Measurements from ENCODE around the gene ICA1.
A peak's percentile ranks its signal among the peaks of the same experiment; 100 is the strongest.

ICA1 gene

DNA sequence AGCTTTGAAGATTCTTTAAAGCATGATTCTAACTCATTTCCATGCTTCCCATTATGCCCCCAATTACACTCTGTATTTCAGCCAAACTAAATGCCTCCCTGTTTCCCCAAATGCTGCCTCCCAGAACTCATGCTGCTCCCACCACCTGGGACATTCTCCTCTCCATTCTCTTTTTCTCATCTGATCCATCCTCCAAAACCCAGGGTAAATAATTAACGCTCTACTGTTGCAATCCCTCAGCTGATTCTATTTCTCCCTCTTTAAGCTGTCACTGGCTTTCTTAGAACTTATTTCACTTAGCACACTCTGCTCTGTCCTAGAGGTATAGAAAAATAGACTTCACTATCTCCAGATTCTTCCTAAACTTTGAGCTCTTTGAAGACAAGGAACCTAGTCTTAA, 104.7 kb downstream of the ICA1 start:
- no peak for ATAC-seq

DNA sequence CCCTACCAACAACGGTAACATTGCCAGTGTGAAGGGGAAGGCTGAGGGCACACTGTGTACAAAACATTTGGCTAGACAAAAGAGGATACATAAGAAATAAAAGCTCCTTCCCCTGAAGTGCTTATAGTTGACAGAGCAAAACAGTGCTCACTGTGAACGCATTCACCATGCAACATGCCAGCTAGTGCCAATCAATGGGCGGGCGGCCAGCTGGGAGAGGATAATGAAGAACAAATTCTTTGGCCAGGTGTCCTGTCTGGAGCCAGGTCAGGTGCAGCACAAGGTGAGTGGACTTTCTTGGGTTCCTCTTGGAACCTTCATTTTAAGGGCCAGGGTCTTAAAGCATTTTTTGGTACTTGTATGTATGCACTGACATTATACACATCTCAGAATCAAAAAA, 106.1 kb downstream of the ICA1 start:
- ATAC-seq: no peak

DNA sequence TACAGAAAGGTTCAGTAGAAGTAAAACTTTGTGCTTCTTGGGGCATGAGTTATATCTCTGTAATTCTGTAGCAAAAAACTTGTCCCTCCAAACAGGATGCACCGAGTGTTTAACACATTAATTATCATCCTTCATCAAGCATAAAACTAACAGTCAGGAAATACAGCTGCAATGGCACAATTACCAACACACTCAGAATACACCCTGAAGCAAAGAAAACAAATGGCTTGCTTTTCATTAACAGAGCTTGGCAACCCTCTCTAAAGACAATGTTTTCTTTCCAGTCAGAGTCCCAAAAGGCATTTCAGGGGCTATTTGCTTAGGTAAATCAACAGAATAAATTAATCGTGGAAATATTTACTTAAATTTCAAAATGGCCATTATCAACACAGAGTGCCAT, 107.7 kb downstream of the ICA1 start:
- ATAC-seq: no peak

DNA sequence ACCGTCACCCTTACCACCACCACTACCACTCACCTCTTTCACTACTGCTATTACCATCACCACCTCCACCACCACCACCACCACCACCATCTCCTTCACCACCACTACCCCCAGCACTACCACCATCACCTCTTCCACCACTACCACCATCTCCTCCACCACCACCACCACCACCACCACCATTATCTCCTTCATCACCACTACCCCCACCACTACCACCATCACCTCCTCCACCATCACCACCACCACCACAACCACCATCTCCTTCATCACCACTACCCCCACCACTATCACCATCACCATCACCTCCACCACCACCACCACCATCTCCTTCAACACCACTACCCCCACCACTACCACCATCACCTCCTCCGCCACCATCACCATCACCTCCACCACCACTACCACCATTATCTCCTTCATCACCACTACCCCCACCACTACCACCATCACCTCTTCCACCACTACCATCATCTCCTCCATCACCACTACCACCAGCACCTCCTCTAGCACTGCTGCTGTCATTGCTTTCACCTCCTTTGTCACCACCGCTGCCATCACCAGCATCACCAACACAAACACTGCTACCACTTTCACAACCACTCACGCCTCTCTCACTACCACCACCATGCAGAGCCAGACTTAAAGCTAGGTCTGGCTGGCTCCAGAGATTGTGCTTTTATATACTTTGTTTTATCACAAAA, 109.3 kb downstream of the ICA1 start:
- ATAC-seq: peak in 1 of 2 donors; percentile 22

DNA sequence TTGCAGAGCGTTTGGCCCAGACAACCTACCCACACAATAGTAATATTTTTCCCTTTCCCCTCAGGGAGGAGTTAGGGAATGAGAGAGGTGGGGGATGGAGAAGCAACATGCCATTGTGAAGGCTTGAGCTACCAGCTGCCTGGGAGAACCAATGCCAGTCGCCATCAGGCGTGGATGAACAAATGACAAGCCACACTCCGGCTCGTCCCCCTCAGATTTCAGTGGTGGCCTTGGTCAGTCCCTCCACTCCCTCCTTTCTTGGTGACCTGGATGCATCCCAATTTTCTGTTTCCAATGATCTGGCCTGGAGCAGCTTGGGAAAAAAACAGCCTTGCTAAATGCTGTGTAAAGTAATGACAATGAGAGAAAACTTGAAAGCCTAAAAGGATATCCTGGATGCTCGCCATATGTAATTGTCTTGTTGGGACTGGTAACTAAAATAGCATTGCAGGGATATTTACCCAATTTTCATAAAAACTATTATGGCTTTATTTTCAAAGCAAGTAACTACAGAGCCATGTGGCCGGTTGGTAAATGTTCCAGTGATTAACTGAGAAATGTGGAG, 110.7 kb downstream of the ICA1 start:
- ATAC-seq: no peak

- peak; percentile 44 to 53 for ATAC-seq
Observed at GRCh38 chr7:8149222-8149621, 112.7 kb downstream of the ICA1 start.

DNA sequence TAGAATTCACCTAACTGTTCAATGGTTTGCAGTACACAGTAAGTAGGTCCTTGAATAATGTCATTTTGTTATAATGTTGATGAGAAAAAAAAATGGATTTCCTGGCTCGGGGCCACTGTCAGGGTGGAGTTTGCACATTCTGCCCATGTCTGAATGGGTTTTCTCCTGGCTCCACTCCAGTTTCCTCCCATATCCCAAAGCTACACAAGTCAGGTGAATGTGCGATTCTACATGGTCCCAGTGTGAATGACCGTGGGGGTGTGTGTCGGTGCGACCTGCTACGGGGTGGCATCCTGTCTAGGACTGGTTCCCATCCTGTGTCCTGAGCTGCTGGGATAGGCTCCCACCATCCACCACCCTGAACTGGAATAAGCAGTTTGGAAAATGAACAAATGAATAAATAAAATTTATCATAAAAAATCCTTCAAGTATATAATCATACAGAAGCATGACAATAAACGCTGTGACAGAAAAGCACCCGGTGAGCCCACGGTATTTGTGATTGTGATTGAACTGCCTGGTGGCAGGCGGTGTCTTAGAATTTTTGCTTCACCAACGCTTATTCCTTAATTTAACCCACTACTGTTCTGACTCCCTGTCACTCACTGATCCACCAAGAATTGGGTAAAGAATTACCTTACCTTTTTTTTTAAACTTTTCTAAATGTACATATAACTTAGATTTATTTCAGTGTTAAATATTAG, 114.1 kb downstream of the ICA1 start:
- ATAC-seq: no peak

GRCh38 chr7:8146788-8147413, 115.1 kb downstream of the ICA1 start:
- ATAC-seq: no peak

DNA sequence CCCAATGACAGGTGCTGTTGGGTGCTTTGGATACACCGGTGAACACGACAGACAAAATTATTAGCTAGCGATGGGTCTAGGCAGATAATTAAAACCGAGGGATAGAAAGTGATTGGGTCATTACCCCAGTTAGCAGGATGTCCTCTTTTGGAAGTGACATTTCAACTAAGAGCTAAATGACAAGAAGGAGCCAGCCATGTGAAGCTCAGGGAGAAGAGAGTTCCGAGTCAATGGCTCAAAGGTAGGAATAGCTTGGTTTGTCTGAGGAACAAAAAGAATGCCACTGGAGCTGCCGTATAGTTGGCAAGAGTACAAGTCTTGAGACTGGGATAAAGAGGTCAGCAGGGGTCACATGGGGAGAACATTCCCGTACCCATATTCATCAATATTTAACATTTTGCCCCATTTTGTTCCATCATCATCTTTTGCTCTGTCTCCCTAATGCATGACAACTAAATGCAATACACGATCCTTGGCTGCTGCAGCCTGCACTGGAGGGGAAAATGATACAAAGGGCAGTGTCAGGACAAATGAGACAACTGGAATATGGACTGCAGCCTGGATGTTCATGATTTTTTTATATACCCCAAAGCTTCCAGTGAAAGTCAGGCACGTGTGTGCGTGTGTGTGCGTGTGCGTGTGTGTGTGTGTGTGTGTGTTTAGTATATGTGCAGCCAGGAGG, 115.7 kb downstream of the ICA1 start:
- ATAC-seq: no peak

- ATAC-seq: no peak
Observed at GRCh38 chr7:8144856-8145255, 117.1 kb downstream of the ICA1 start.

- ATAC-seq: peak; percentile 42 to 44
Observed at GRCh38 chr7:8143151-8143874, 118.7 kb downstream of the ICA1 start.

GRCh38 chr7:8142477-8142876, 119.5 kb downstream of the ICA1 start:
- no peak for ATAC-seq

DNA sequence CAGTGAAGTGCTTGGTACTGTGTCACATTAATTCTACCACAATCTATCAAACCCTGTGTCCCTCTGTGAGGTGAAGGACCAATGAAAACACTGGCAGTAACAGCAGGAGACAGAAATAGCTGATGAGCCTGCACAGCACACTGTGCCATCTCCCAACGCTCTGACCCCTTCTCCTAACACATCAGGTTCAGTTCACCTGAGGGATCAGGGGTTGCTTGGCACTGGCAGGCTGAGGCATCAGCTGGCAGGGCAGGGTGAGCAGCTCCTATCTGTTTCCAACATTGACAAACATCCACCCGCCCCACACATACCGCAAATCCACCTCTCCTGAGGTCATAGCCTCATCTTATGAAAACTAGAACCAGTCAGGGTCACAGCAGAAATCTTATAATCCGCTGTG, 120.9 kb downstream of the ICA1 start:
- ATAC-seq: peak; percentile 7 to 22

GRCh38 chr7:8136051-8136730, 125.8 kb downstream of the ICA1 start:
- no peak for ATAC-seq

GRCh38 chr7:8135417-8135816, 126.5 kb downstream of the ICA1 start:
- ATAC-seq: peak; percentile 72 to 75

- ATAC-seq: peak; percentile 62 to 65
Observed at GRCh38 chr7:8134089-8134733, 127.8 kb downstream of the ICA1 start.

DNA sequence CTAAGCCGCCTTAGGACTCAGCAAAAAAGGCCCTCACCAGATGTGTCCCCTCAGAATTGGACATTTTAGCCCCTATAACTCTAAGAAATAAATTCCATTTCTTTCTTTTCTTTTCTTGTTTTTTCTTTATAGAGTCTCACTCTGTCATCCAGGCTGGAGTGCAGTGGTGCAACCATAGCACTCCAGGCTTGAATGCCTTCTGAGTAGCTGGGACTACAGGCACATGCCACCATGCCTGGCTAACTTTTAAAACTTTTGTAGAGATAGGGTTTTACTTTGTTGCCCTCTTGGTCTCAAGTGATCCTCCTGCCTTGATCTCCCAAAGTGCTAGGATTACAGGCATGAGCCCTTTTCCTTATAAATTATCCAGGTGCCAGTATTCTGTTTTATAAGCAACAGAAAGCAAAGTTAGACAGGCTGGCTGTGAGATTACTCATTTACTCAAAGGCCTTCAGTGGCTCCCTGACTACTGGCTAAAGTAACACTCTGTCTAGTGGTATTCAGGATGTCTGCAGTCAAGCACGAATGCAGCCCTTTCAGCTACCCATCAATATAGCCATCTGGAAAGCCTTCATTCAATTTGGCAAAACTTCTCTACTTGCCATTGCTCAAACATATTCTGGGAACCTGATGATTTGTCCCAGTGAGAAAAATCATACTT, 128.6 kb downstream of the ICA1 start:
- no peak for ATAC-seq

DNA sequence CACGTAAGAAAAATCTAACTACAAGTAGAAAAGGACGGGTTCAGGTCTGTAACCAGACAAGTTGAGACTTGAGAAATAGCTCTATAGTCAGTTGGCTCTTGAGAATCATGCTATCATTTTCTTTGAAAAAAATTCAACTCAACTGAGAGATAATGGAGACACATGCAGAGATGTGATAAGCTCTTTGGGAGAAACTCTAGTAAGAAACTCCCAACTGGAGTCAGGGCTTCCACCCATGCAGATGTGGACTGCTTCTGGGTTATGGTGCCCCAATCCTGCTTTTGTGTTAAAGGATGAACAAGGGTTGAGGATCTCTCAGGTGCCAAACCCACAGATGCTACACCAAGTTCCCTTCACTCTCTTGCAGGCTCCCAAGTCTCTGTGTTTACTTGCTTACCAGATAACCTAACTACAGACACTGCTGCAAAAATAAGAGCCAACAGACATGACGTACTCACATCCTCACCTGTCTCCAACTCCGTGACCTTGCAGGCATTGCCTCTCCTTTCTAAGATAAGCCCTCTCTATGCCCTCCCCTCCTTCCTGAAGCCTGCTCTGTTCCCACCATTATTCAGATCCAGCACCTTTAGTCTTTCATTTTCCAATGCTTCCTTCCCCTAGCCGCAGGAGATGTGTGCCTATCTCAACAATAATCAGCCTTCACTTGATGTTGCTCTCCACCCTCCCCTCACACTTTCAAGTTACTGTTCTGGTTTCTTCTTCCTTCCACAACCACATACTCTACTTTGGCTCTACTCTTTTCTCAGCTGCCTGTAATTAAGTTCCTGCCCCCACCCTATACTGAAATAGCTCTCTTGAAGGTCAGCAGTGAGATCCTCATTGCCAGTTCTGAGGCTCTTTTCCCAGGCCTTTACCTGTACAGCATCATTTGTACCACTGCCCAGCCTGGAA, 130.0 kb downstream of the ICA1 start:
- ATAC-seq: no peak

DNA sequence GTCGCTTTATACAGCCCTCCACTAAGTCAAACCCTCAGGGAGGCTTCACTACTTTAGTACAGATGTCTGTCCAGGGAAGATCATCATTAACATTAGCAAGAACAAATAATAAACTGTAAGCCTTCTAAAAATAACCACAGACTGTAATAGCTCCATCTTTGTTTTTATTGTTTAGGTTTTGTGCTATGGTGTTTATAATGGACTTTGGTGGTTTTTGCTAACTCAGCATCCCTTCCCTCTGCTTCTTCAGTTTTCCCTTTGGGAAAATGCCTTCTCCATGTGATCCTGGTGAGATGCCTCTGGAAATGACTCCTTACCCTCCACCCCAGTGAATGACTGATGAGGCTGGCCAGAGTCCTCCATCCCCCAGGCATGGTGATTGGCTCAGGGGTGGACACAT, 131.3 kb downstream of the ICA1 start:
- ATAC-seq: no peak

DNA sequence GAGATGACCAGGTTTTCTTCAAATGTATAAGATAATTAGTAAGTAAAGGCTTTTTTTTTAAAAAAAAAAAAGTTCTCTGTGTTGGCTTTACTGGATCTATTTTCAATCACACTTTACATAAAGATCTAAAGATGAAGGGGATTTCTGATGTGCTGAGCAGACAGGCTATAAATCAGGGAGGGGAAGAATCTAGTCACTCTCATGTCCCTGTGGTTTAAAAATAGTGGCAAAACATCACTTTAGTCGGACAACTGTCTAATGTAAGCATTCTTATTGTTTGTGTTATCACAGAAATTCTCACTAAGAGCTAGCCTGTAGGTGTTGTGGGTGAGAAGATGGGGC, 132.7 kb downstream of the ICA1 start:
- ATAC-seq: peak in 1 of 2 donors; percentile 4
